Fibroblast of skin of back (primary cell): ENCODE data around the gene RTL3.

Experiments
- DNase-seq: peaks from one replicate; pipeline ENCODE4 v3.0.0-alpha.2; 2013

Gene RTL3

GRCh38 chrX:78618987-78619386 lies 40.1 kb downstream of the RTL3 start:
- no peak for DNase-seq

- no peak for DNase-seq
These were observed 44.9 kb downstream of the RTL3 start for GRCh38 chrX:78614264-78614663.
